Jurkat, Clone E6-1 (cell line): ENCODE results near the gene SHANK2.

ENCODE experiments used
- DNase-seq: peaks from one replicate; pipeline ENCODE4 v3.0.0-alpha.2; 2011; ENCODE audit warnings: low read depth, low spot score
- H3K4me3 ChIP-seq: 2 replicates; pipeline ENCODE4 v1.5.1; 2011; ENCODE audit warnings: mild to moderate bottlenecking, low read length, control low read depth, moderate library complexity

Gene SHANK2

GRCh38 chr11:71228961-71229360 lies 23.4 kb downstream of the SHANK2 start:
- no peak for DNase-seq

GRCh38 chr11:71227058-71227659 lies 25.2 kb downstream of the SHANK2 start:
- no peak overlapping the region for H3K4me3 ChIP-seq
- DNase-seq, result no peak

More at GRCh38 chr11:71228961-71229360, 23.4 kb downstream of the SHANK2 start:
- H3K4me3 ChIP-seq, result no peak overlapping the region

- H3K4me3 ChIP-seq, result no peak overlapping the region
- no peak for DNase-seq
These were observed 28.4 kb downstream of the SHANK2 start for GRCh38 chr11:71223671-71224660.

GRCh38 chr11:71223081-71223405 lies 29.3 kb downstream of the SHANK2 start:
- DNase-seq, result no peak
- no peak overlapping the region for H3K4me3 ChIP-seq

GRCh38 chr11:71222318-71223080 lies 29.9 kb downstream of the SHANK2 start:
- no peak overlapping the region for H3K4me3 ChIP-seq
- no peak for DNase-seq

- no peak for DNase-seq
- H3K4me3 ChIP-seq, result no peak overlapping the region
These were observed 30.6 kb downstream of the SHANK2 start for GRCh38 chr11:71221821-71222220.

GRCh38 chr11:71221201-71221600 lies 31.2 kb downstream of the SHANK2 start:
- no peak for DNase-seq

GRCh38 chr11:71218789-71219499 lies 33.4 kb downstream of the SHANK2 start:
- H3K4me3 ChIP-seq, result no peak overlapping the region
- DNase-seq, result no peak

More at GRCh38 chr11:71221201-71221600, 31.2 kb downstream of the SHANK2 start:
- no peak overlapping the region for H3K4me3 ChIP-seq

- no peak for DNase-seq
- no peak overlapping the region for H3K4me3 ChIP-seq
These were observed 36.9 kb downstream of the SHANK2 start for GRCh38 chr11:71215425-71215965.

- no peak overlapping the region for H3K4me3 ChIP-seq
- DNase-seq, result no peak
These were observed 37.6 kb downstream of the SHANK2 start for GRCh38 chr11:71214553-71215424.

- DNase-seq, result no peak
- H3K4me3 ChIP-seq, result no peak overlapping the region
These were observed 38.5 kb downstream of the SHANK2 start for GRCh38 chr11:71213696-71214552.

GRCh38 chr11:71212871-71213559 lies 39.4 kb downstream of the SHANK2 start:
- no peak overlapping the region for H3K4me3 ChIP-seq
- no peak for DNase-seq

GRCh38 chr11:71211631-71212030 lies 40.7 kb downstream of the SHANK2 start:
- no peak for DNase-seq
- H3K4me3 ChIP-seq, result no peak overlapping the region

GRCh38 chr11:71210861-71211260 lies 41.5 kb downstream of the SHANK2 start:
- DNase-seq, result no peak
- no peak overlapping the region for H3K4me3 ChIP-seq

GRCh38 chr11:71209656-71210055 lies 42.7 kb downstream of the SHANK2 start:
- H3K4me3 ChIP-seq, result no peak overlapping the region
- no peak for DNase-seq

GRCh38 chr11:71209181-71209580 lies 43.2 kb downstream of the SHANK2 start:
- DNase-seq, result no peak
- H3K4me3 ChIP-seq, result no peak overlapping the region
